Natural killer cell (primary cell): ENCODE results near the gene AP1B1. TPM values are rescaled to one million over a fixed set of nuclear protein-coding genes. Genes with fewer than 3 reads are reported as not detected.
"Not testable (repeated sequence)": the region's sequence is repeated elsewhere in the genome, so short reads cannot be mapped to it uniquely, and the experiment has no call there.

Experiments used
- ATAC-seq, 3 donors: fragments of 150-1000 bp in 2 of 3; fragments of 200-7000 bp in 1 of 3; cut with Tn5 transposase; 1 replicate in 1 of 3; 2 replicates in 2 of 3; pipeline ENCODE4 v1.10.0; 2021; ENCODE audit warnings: mild to moderate bottlenecking in 2 of 3, moderate library complexity in 2 of 3
- DNase-seq, 2 donors: peaks; one replicate each; pipeline versions ENCODE4 v3.0.0 to v3.0.0-alpha.2; 2013 to 2021; ENCODE audit warnings: mixed read lengths in 1 of 2
- H3K27ac ChIP-seq: one replicate; pipeline ENCODE4 v1.5.1; 2013; ENCODE audit warnings: mild to moderate bottlenecking, low read length
- H3K27me3 ChIP-seq: one replicate; pipeline ENCODE4 v1.6.1; 2013; ENCODE audit warnings: low read length; ENCODE audit not compliant: control insufficient read depth, insufficient read depth
- H3K36me3 ChIP-seq: one replicate; pipeline ENCODE4 v1.6.1; 2013; ENCODE audit warnings: low read length; ENCODE audit not compliant: control insufficient read depth, insufficient read depth
- H3K4me1 ChIP-seq: one replicate; pipeline ENCODE4 v1.6.1; 2013; ENCODE audit warnings: low read length; ENCODE audit not compliant: control insufficient read depth, insufficient read depth
- H3K4me3 ChIP-seq: one replicate; pipeline ENCODE4 v1.5.1; 2013; ENCODE audit warnings: low read length
- H3K9me3 ChIP-seq: one replicate; pipeline ENCODE4 v1.6.1; 2013; ENCODE audit warnings: low read length; ENCODE audit not compliant: control insufficient read depth, insufficient read depth
- H3K27ac Mint-ChIP-seq, 2 donors: one replicate each; pipeline ENCODE4 v1.8.0; 2022; ENCODE audit warnings: mild to moderate bottlenecking in 2 of 2, mixed read lengths in 2 of 2, moderate library complexity in 1 of 2
- H3K27me3 Mint-ChIP-seq, 2 donors: one replicate each; pipeline ENCODE4 v1.8.0; 2022; ENCODE audit warnings: low read depth in 2 of 2, mixed read lengths in 2 of 2
- H3K36me3 Mint-ChIP-seq: one replicate; pipeline ENCODE4 v1.8.0; 2022; ENCODE audit warnings: mixed read lengths
- H3K4me1 Mint-ChIP-seq, 2 donors: one replicate each; pipeline ENCODE4 v1.8.0; 2022; ENCODE audit warnings: mixed read lengths in 2 of 2
- H3K4me3 Mint-ChIP-seq: one replicate; pipeline ENCODE4 v1.8.0; 2022; ENCODE audit warnings: mild to moderate bottlenecking, moderate library complexity, mixed read lengths
- H3K9me3 Mint-ChIP-seq, 2 donors: one replicate each; pipeline ENCODE4 v1.8.0; 2022; ENCODE audit warnings: mixed read lengths in 2 of 2
- WGBS: methylation state at CpG from one replicate; pipeline ENCODE4 v1.1.7; 2013; ENCODE audit warnings: missing lambda C conversion rate; ENCODE audit not compliant: insufficient coverage; 5-methylcytosine and 5-hydroxymethylcytosine counted together
- intact Hi-C: fragments of 100-400 bp; cut with micrococcal nuclease; formaldehyde crosslinking; loops from one replicate; pipeline ENCODE4 v1.14.2; 2022
- total RNA-seq, 4 donors: library from RNA; stranded (reverse); fragments of 120-200 nt in 1 of 4; gene quantifications; one replicate each; pipeline versions ENCODE4 v1.2.3 to v1.2.4, GENCODE V29; 2013 to 2022
- TF ChIP-seq, protein P1 (sequence below): fragments of 200-600 bp; IDR thresholded peaks from one replicate; pipeline ENCODE4 v1.8.0; 2022; ENCODE audit warnings: antibody characterized with exemption

The AP1B1 gene
- total RNA-seq, 3 donors from 2014 or later (not counting 1 experiment from before 2014, with no cell fraction given), result 54.0 to 56.1 (median 54.3) TPM

DNA sequence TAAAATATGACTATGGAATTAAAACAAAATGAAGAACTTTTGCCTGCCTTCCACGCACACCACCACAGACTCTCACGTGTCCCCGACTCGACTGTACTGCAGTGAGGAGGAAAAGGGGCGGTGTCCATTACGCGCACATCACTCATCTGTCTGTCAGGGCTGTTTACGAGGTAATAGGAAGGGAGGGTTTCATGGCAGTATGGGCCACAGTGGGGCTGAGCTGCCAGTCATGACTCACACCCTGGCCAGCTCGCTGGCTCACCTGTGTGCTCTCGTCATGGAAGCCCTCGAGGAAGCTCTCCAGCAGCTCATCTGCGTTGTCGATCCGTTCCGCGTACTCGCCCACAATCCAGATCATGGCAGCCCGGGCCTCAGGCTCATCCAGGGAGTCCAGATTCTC is 39.4 kb downstream of the AP1B1 start:
- no peak overlapping the region for H3K4me3 ChIP-seq
- 97% methylated on average over 14 of the region's 18 CpGs for WGBS
- ATAC-seq, result no peak
- H3K4me3 Mint-ChIP-seq, result no peak overlapping the region
- H3K4me1 Mint-ChIP-seq, result no peaks in the 10 kb centered on the region
- H3K27ac Mint-ChIP-seq, result no peak overlapping the region
- no peaks in the 10 kb centered on the region for H3K4me1 ChIP-seq
- intact Hi-C loops, result no loop called here
- no peaks in the 10 kb centered on the region for H3K27me3 Mint-ChIP-seq
- TF ChIP-seq, protein P1, sequence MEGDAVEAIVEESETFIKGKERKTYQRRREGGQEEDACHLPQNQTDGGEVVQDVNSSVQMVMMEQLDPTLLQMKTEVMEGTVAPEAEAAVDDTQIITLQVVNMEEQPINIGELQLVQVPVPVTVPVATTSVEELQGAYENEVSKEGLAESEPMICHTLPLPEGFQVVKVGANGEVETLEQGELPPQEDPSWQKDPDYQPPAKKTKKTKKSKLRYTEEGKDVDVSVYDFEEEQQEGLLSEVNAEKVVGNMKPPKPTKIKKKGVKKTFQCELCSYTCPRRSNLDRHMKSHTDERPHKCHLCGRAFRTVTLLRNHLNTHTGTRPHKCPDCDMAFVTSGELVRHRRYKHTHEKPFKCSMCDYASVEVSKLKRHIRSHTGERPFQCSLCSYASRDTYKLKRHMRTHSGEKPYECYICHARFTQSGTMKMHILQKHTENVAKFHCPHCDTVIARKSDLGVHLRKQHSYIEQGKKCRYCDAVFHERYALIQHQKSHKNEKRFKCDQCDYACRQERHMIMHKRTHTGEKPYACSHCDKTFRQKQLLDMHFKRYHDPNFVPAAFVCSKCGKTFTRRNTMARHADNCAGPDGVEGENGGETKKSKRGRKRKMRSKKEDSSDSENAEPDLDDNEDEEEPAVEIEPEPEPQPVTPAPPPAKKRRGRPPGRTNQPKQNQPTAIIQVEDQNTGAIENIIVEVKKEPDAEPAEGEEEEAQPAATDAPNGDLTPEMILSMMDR, result no peak
- H3K9me3 ChIP-seq, result no peaks in the 10 kb centered on the region
- no peak for DNase-seq
- peaks cover 8% of the 10 kb centered on the region for H3K36me3 Mint-ChIP-seq
- H3K27me3 ChIP-seq, result no peaks in the 10 kb centered on the region
- peaks cover 83% of the 10 kb centered on the region for H3K36me3 ChIP-seq
- H3K9me3 Mint-ChIP-seq, result no peaks in the 10 kb centered on the region
- H3K27ac ChIP-seq, result no peak overlapping the region

DNA sequence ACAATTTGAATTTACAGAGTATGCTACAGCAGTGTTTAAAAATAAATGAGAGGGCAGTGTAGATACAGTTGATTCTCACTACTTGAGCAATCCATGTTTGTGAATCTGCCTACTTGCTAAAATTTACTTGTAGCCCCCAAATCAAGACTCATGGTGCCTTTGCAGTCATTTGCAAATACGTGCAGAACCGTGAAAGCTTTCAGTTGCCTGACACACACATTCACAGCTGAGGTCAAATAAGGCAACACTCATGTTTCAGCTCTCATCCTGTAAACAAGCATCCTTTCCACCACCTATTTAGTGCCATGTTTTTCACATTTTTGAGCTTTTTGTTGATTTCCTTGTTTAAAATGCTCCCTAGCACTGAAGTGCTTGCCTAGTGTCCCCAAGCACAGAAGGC is 40.3 kb downstream of the AP1B1 start:
- no peak for ATAC-seq
- Mint-ChIP-seq H3K9me3 (no peaks in the 10 kb centered on the region), H3K4me3 (no peak overlapping the region)

DNA sequence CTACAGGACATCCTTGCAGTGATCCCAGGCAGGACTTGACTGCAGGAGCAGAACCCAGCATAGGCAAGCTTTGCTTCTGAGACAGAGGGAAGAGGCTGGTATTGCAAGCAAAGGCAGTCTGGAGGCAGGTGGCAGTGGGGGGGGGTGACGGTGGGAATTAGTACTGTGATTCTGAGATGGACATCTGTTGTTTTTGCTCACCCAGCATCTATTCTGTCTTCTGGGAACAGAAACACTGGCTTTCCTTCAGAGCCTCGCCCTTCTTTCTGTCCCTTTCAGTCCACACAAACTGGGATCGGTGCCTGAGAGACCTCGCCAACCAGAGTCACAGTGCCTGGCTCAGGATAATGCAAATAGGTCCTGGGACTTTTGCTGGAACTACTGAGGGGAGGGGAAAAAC is 41.7 kb downstream of the AP1B1 start:
- peaks cover 8% of the 10 kb centered on the region for H3K36me3 Mint-ChIP-seq

More for the DNA sequence above, 40.3 kb downstream of the AP1B1 start:
- no peak for DNase-seq
- no peaks in the 10 kb centered on the region for H3K27me3 Mint-ChIP-seq
- WGBS, result 85% methylated on average over 2 of the region's 2 CpGs
- no peak overlapping the region for H3K27ac Mint-ChIP-seq
- no peaks in the 10 kb centered on the region for H3K9me3 ChIP-seq
- no peaks in the 10 kb centered on the region for H3K4me1 ChIP-seq
- H3K4me3 ChIP-seq, result no peak overlapping the region
- intact Hi-C loops, result no loop called here
- H3K27ac ChIP-seq, result no peak overlapping the region
- H3K36me3 Mint-ChIP-seq, result peaks cover 8% of the 10 kb centered on the region
- TF ChIP-seq, protein P1, result no peak
- H3K4me1 Mint-ChIP-seq, result no peaks in the 10 kb centered on the region
- H3K36me3 ChIP-seq, result peaks cover 79% of the 10 kb centered on the region
- no peaks in the 10 kb centered on the region for H3K27me3 ChIP-seq

DNA sequence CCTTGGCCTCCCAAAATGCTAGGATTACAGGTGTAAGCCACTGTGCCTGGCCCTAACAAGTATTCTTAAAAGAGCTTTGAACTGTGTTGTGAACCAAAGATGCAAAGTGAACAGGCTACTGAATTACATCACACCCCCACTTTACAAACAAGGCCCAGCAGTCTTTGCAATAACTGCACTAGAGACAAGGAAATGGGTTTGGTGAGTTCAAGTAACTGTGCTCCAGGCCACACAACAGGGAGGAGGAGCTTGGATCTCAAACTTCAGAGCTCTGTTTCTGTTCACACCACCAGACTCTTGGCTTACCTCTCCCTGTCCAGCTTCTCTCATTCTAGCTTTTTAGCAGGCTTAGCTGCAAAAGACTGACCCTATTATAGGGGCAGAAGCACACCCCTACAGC is 42.4 kb downstream of the AP1B1 start:
- ATAC-seq (no peak), DNase-seq (no peak)
- no peak overlapping the region for H3K27ac Mint-ChIP-seq
- H3K4me3 ChIP-seq, result no peak overlapping the region
- H3K9me3 ChIP-seq, result no peaks in the 10 kb centered on the region
- no peaks in the 10 kb centered on the region for H3K9me3 Mint-ChIP-seq
- TF ChIP-seq, protein P1, result no peak
- H3K4me3 Mint-ChIP-seq, result no peak overlapping the region
- no peaks in the 10 kb centered on the region for H3K4me1 ChIP-seq
- H3K27me3 ChIP-seq, result no peaks in the 10 kb centered on the region
- peaks cover 80% of the 10 kb centered on the region for H3K36me3 ChIP-seq
- no peaks in the 10 kb centered on the region for H3K4me1 Mint-ChIP-seq
- no peaks in the 10 kb centered on the region for H3K27me3 Mint-ChIP-seq
- no peak overlapping the region for H3K27ac ChIP-seq
- peaks cover 8% of the 10 kb centered on the region for H3K36me3 Mint-ChIP-seq
- intact Hi-C loops, result no loop called here

More for the DNA sequence above, 41.7 kb downstream of the AP1B1 start:
- no peaks in the 10 kb centered on the region for H3K9me3 Mint-ChIP-seq
- Histone ChIP-seq H3K27me3 (no peaks in the 10 kb centered on the region), H3K4me1 (no peaks in the 10 kb centered on the region), H3K36me3 (peaks cover 80% of the 10 kb centered on the region), H3K4me3 (no peak overlapping the region), H3K27ac (no peak overlapping the region), H3K9me3 (no peaks in the 10 kb centered on the region)
- no peaks in the 10 kb centered on the region for H3K4me1 Mint-ChIP-seq
- H3K27me3 Mint-ChIP-seq, result no peaks in the 10 kb centered on the region
- no peak overlapping the region for H3K27ac Mint-ChIP-seq
- DNase-seq, result no peak
- no peak overlapping the region for H3K4me3 Mint-ChIP-seq
- ATAC-seq, result no peak
- TF ChIP-seq, protein P1, result no peak
- intact Hi-C loops, result no loop called here
- WGBS, result 95% methylated on average over 4 of the region's 4 CpGs

DNA sequence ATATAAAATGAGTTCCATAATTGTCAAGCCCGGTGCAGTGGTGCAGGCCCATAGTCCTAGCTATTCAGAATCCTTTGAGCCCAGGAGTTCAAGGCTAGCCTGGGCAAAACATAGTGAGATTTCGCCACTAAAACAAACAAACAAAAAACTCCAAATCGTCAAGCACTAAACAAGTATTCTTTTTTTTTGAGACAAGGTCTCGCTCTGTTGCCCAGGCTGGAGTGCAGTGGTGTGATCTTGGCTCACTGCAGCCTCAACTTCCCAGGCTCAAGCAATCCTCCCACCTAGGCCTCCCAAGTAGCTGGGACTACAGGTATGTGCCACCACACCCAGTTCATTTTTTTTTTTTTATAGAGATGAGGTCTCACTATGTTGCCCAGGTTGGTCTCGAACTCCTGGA is 43.5 kb downstream of the AP1B1 start:
- H3K36me3 Mint-ChIP-seq, H3K9me3 Mint-ChIP-seq, H3K4me3 Mint-ChIP-seq, H3K9me3 ChIP-seq, intact Hi-C loops, H3K27ac Mint-ChIP-seq, H3K4me1 Mint-ChIP-seq, ATAC-seq, H3K27me3 Mint-ChIP-seq, H3K4me1 ChIP-seq, DNase-seq, H3K4me3 ChIP-seq, H3K27me3 ChIP-seq, H3K27ac ChIP-seq: not testable (repeated sequence)
- H3K36me3 ChIP-seq, result peaks cover 80% of the 10 kb centered on the region
- 93% methylated on average over 5 of the region's 5 CpGs for WGBS
